ENCODE measurements around the gene PRPF6.

DNA sequence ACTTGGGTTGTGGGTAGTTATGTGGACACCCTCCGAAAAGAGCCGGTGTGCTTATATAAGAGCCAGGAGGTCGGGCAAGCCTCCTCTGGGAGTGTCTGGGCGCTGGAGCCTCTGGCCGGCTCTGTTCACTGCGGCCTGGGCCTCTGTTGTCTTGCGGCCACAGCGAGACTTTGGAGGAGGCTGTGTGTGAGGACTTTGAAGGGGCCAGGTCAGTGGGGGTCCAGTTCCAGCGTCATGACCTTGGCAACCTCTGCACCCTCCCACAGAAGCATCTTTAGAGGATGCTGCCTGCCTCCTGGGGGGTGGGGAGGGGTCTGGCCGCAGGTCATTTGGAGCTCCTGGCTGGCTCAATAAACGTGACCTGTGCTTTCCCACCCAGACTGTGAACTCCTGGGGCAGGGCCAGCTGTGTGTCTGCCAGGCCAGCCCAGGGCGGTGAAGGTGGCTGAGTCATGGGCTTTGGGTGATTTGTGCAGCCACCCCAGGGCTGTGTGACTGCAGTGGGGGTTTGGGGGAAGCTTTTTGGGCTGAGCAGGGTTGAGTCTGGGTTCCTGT lies 83.3 kb downstream of the PRPF6 start:
- no peak for TF ChIP-seq EZH2phosphoT487 (IDR thresholded peaks at IDR 0.05; ENCODE audit: insufficient read depth, low read depth)
- TF ChIP-seq EZH2 (IDR thresholded peaks at IDR 0.05; ENCODE audit: insufficient read depth, poor library complexity, severe bottlenecking), result no peak
